HL-60 (cell line): Measurements from ENCODE around the gene FCAMR.

ENCODE experiments used
- DNase-seq, 2 experiments: peaks; one replicate each; pipeline ENCODE4 v3.0.0-alpha.2; 2010 to 2020; ENCODE audit warnings: low read depth in 1 of 2, low spot score in 1 of 2
- H3K27ac ChIP-seq: fragments of 250-450 bp; sonication (Bioruptor Pico); replicated peaks from 2 replicates; pipeline ENCODE4 v1.5.1; 2020; ENCODE audit warnings: mild to moderate bottlenecking, moderate library complexity
- H3K27me3 ChIP-seq: fragments of 250-450 bp; sonication (Bioruptor Pico); 2 replicates; pipeline ENCODE4 v1.5.1; 2021; ENCODE audit warnings: mild to moderate bottlenecking, moderate library complexity; ENCODE audit not compliant: insufficient read depth, poor library complexity, severe bottlenecking
- H3K4me3 ChIP-seq: replicated peaks from 2 replicates; pipeline ENCODE4 v1.5.1; 2011; ENCODE audit warnings: mild to moderate bottlenecking, control low read depth, low read length; ENCODE audit not compliant: insufficient read depth
- GABPA ChIP-seq: IDR thresholded peaks from 2 replicates; pipeline ENCODE4 v1.6.1; 2012; ENCODE audit warnings: low read depth
- POLR2AphosphoS5 ChIP-seq: IDR thresholded peaks from 2 replicates; pipeline ENCODE4 v1.6.1; 2012; ENCODE audit warnings: low read depth
- SPI1 ChIP-seq: IDR thresholded peaks from 2 replicates; pipeline ENCODE4 v1.6.1; 2012; ENCODE audit warnings: low read depth, mild to moderate bottlenecking, borderline replicate concordance
- TF ChIP-seq, protein P1 (sequence below): IDR thresholded peaks from one replicate; pipeline ENCODE4 v1.5.1; 2011; ENCODE audit warnings: low read length, control low read depth, inconsistent platforms; ENCODE audit not compliant: insufficient read depth
- TF ChIP-seq, protein P2 (sequence below): IDR thresholded peaks from 2 replicates; pipeline ENCODE4 v1.6.1; 2012; ENCODE audit warnings: low read depth; ENCODE audit not compliant: insufficient replicate concordance

The FCAMR gene

DNA sequence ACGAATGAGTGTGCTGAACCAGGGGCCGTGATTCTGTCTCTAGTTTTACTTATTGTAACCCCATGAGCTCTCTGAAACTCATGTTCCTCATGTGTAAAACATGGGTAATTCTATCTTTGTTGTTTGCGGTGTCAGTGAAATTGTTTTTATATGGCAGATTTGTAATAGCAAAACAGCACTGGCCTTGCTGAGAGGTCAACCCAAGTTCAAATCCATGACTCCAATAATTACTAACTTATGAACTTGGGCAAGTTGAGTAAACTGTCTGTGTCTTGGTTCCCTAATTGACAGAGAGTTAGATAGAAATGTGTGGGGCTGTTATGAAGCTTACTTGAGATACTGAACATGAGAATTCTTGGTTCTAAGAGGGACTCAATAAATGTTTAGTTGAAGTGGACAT is 44.5 kb upstream of the FCAMR start:
- Histone ChIP-seq H3K4me3 (no peak overlapping the region), H3K27me3 (no peaks in the 10 kb centered on the region)
- no peak for DNase-seq

DNA sequence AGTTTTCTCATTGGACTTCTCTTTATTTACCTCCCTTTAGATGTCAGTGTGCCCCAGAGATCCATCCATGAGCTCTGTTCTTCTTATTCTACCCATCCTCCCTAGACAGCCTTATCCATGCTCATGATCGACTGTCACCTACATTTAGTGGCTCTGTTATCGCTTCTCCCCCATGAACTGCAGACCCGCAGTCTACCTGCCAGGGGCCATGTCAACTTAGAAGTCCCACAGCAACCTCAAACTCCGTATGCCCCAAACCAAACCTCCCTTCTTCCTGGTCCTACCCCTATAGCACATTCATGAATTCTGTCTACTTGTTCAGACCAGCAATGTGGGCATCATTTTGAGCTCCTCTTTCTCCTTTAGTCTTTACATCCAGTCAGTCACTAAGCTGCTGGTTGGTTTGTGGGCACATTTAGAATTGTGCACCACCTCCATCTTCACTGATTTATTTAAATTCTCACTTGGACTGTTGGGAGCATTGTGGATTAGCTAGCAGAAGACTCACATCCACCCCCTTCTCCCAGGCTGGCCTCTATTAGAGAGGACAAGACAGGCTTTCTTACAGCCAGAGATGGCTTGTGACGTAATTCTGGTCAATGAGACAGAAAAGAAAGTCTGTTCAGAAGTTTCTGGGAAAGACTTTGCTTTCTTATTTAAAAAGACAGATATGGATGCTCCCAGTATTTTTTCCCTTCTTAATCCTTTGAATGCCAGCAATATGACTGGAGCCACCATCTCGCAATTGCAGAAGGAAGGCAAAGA is 43.2 kb upstream of the FCAMR start:
- Histone ChIP-seq H3K27ac (no peak overlapping the region), H3K27me3 (no peaks in the 10 kb centered on the region), H3K4me3 (no peak overlapping the region)
- TF ChIP-seq, protein P1, sequence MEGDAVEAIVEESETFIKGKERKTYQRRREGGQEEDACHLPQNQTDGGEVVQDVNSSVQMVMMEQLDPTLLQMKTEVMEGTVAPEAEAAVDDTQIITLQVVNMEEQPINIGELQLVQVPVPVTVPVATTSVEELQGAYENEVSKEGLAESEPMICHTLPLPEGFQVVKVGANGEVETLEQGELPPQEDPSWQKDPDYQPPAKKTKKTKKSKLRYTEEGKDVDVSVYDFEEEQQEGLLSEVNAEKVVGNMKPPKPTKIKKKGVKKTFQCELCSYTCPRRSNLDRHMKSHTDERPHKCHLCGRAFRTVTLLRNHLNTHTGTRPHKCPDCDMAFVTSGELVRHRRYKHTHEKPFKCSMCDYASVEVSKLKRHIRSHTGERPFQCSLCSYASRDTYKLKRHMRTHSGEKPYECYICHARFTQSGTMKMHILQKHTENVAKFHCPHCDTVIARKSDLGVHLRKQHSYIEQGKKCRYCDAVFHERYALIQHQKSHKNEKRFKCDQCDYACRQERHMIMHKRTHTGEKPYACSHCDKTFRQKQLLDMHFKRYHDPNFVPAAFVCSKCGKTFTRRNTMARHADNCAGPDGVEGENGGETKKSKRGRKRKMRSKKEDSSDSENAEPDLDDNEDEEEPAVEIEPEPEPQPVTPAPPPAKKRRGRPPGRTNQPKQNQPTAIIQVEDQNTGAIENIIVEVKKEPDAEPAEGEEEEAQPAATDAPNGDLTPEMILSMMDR = no peak
- TF ChIP-seq POLR2AphosphoS5 = no peak
- TF ChIP-seq, protein P2, sequence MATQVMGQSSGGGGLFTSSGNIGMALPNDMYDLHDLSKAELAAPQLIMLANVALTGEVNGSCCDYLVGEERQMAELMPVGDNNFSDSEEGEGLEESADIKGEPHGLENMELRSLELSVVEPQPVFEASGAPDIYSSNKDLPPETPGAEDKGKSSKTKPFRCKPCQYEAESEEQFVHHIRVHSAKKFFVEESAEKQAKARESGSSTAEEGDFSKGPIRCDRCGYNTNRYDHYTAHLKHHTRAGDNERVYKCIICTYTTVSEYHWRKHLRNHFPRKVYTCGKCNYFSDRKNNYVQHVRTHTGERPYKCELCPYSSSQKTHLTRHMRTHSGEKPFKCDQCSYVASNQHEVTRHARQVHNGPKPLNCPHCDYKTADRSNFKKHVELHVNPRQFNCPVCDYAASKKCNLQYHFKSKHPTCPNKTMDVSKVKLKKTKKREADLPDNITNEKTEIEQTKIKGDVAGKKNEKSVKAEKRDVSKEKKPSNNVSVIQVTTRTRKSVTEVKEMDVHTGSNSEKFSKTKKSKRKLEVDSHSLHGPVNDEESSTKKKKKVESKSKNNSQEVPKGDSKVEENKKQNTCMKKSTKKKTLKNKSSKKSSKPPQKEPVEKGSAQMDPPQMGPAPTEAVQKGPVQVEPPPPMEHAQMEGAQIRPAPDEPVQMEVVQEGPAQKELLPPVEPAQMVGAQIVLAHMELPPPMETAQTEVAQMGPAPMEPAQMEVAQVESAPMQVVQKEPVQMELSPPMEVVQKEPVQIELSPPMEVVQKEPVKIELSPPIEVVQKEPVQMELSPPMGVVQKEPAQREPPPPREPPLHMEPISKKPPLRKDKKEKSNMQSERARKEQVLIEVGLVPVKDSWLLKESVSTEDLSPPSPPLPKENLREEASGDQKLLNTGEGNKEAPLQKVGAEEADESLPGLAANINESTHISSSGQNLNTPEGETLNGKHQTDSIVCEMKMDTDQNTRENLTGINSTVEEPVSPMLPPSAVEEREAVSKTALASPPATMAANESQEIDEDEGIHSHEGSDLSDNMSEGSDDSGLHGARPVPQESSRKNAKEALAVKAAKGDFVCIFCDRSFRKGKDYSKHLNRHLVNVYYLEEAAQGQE = no peak
- DNase-seq = no peak

More for the DNA sequence above, 44.5 kb upstream of the FCAMR start:
- TF ChIP-seq POLR2AphosphoS5 = no peak
- no peak for TF ChIP-seq SPI1
- H3K27ac ChIP-seq = no peak overlapping the region

DNA sequence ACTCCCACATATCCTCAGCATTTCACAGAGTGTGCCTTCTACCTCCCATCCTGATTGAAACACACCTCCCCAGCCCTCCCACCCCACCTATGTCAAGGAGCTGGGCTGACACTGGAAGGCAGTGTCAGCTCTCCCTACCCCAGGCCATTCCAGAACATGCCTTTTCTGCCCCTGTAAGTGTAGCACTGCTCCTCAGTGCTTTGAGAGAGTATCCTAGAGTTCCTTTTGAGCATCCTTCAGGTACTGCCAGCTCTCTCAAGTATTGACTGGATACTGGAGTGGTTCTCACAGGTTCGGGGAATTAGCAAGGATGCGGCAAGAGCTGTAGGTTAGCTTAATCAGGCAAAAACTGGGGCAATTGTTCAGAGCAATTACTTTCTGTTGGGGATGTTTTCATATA is 40.5 kb upstream of the FCAMR start:
- no peak for DNase-seq
- TF ChIP-seq, protein P1 = no peak
- TF ChIP-seq GABPA = no peak
- no peak for TF ChIP-seq POLR2AphosphoS5
- TF ChIP-seq SPI1 = no peak
- TF ChIP-seq, protein P2 = no peak
- Histone ChIP-seq H3K4me3 (no peak overlapping the region), H3K27ac (no peak overlapping the region), H3K27me3 (no peaks in the 10 kb centered on the region)

DNA sequence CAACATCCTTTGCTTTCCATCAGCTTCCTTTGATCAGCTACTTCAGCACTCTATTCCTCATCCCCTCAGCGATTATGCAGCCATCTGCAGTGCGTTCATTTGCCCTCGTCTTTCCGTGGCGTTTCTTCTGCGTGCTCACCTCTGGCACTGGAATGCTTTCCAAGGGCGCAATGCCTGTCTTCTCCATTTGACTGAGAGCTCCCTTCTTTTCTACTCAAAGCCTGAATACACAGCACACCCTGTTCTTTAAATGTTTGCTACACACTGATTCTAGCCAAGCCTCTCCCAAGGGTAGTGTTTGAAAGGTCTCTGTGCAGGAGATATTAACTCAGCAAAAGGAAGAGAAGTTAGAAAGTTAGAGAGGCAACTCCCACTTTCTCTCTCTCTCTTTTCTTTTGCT is 39.7 kb upstream of the FCAMR start:
- no peak for TF ChIP-seq SPI1
- TF ChIP-seq GABPA = no peak
- no peak for TF ChIP-seq POLR2AphosphoS5
- TF ChIP-seq, protein P2 = no peak
- TF ChIP-seq, protein P1 = no peak
- no peak overlapping the region for H3K4me3 ChIP-seq
- no peak overlapping the region for H3K27ac ChIP-seq
- no peak for DNase-seq
- H3K27me3 ChIP-seq = no peaks in the 10 kb centered on the region
